ENCODE data around the gene PDE8A.

DNA sequence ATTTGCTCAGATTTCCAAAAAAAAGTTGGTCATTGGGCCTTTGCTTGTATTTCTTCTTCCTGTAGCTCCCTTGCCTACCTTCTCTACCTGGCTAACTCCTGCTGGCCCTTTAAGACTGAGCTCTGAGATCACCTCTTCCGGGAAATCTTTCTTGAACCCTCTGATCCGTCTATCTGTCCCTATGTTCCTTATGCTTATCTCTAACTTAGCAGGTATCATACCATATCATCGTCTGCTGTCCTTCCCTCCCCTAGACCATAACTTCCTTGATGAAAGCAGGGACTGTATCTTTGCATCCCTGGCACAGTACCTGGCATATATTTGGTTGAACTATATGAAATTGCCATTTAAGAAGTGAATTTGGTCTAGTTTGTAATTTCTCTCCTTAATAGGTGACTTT, 42.3 kb downstream of the PDE8A start:
- TF ChIP-seq, protein P1, sequence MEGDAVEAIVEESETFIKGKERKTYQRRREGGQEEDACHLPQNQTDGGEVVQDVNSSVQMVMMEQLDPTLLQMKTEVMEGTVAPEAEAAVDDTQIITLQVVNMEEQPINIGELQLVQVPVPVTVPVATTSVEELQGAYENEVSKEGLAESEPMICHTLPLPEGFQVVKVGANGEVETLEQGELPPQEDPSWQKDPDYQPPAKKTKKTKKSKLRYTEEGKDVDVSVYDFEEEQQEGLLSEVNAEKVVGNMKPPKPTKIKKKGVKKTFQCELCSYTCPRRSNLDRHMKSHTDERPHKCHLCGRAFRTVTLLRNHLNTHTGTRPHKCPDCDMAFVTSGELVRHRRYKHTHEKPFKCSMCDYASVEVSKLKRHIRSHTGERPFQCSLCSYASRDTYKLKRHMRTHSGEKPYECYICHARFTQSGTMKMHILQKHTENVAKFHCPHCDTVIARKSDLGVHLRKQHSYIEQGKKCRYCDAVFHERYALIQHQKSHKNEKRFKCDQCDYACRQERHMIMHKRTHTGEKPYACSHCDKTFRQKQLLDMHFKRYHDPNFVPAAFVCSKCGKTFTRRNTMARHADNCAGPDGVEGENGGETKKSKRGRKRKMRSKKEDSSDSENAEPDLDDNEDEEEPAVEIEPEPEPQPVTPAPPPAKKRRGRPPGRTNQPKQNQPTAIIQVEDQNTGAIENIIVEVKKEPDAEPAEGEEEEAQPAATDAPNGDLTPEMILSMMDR (IDR thresholded peaks at IDR 0.05) = no peak
- no peak for TF ChIP-seq EZH2 (IDR thresholded peaks at IDR 0.05; ENCODE audit: borderline replicate concordance, insufficient read depth, low read depth, low read length, poor library complexity, severe bottlenecking)

Data from B cell (primary cell).